IMR-90 (cell line): ENCODE results near the gene EFHC1. TPM values are rescaled to one million over a fixed set of nuclear protein-coding genes. Genes with fewer than 3 reads are reported as not detected.

Experiments
- ATAC-seq: fragments of 200-7000 bp; cut with Tn5 transposase; 2 replicates; pipeline ENCODE4 v1.9.1; 2020; ENCODE audit warnings: low read depth, mild to moderate bottlenecking, moderate library complexity
- BruUV-seq: library from RNA; stranded (reverse); fragments of 400-500 nt; replicated peaks from 2 replicates; lab custom pipeline; 2021; lab: Mats Ljungman, UMichigan
- CTCF ChIA-PET: fragments of 300-600 bp; formaldehyde crosslinking; extraction: SDS; loops from one replicate; lab custom pipeline; 2021; ENCODE audit warnings: antibody characterized with exemption; lab: Yijun Ruan, JAX
- POLR2A ChIA-PET: fragments of 300-600 bp; sonication (Branson Sonifier 250); formaldehyde crosslinking; loops from one replicate; lab custom pipeline; 2022; ENCODE audit warnings: antibody characterized with exemption; ENCODE audit not compliant: unreplicated experiment; lab: Charles Lee
- DNase-seq: peaks from one replicate; pipeline ENCODE4 v3.0.0; 2013
- H2AFZ ChIP-seq: replicated peaks from 2 replicates; pipeline ENCODE3; 2013; ENCODE audit warnings: low read length, mild to moderate bottlenecking; ENCODE audit not compliant: poor library complexity
- H2AK5ac ChIP-seq: 2 replicates; pipeline ENCODE4 v1.6.1; 2013; ENCODE audit warnings: low read depth, low read length, inconsistent platforms
- H2AK9ac ChIP-seq: replicated peaks from 2 replicates; pipeline ENCODE3; 2013; ENCODE audit warnings: mild to moderate bottlenecking, low read depth, low read length, moderate library complexity; ENCODE audit not compliant: poor library complexity
- H2BK120ac ChIP-seq: 2 replicates; pipeline ENCODE4 v1.6.1; 2013; ENCODE audit warnings: low read depth, low read length, inconsistent platforms
- H2BK15ac ChIP-seq: 3 replicates; pipeline ENCODE4 v1.6.1; 2013; ENCODE audit warnings: low read depth, low read length, inconsistent platforms
- H2BK20ac ChIP-seq: 2 replicates; pipeline ENCODE4 v1.6.1; 2013; ENCODE audit warnings: low read depth, mild to moderate bottlenecking, inconsistent platforms, low read length, moderate library complexity
- H2BK5ac ChIP-seq: 2 replicates; pipeline ENCODE4 v1.6.1; 2013; ENCODE audit warnings: mild to moderate bottlenecking, low read depth, low read length, inconsistent platforms; ENCODE audit not compliant: poor library complexity, severe bottlenecking
- H3K14ac ChIP-seq: replicated peaks from 2 replicates; pipeline ENCODE4 v1.6.1; 2013; ENCODE audit warnings: low read depth, low read length, inconsistent platforms
- H3K18ac ChIP-seq: 2 replicates; pipeline ENCODE4 v1.6.1; 2013; ENCODE audit warnings: low read depth, low read length, control low read depth
- H3K23ac ChIP-seq: 2 replicates; pipeline ENCODE4 v1.6.1; 2013; ENCODE audit warnings: low read depth, low read length, inconsistent platforms
- H3K27ac ChIP-seq: 2 replicates; pipeline ENCODE4 v1.5.1; 2013; ENCODE audit warnings: mild to moderate bottlenecking, control low read depth, low read length; ENCODE audit not compliant: insufficient read depth
- H3K27me3 ChIP-seq: 2 replicates; pipeline ENCODE4 v1.6.1; 2013; ENCODE audit warnings: low read length; ENCODE audit not compliant: control insufficient read depth, insufficient read depth
- H3K36me3 ChIP-seq: 2 replicates; pipeline ENCODE4 v1.6.1; 2013; ENCODE audit warnings: low read length, mixed read lengths; ENCODE audit not compliant: control insufficient read depth, insufficient read depth
- H3K4ac ChIP-seq: 2 replicates; pipeline ENCODE4 v1.6.1; 2013; ENCODE audit warnings: low read depth, low read length, inconsistent platforms
- H3K4me1 ChIP-seq: 2 replicates; pipeline ENCODE4 v1.6.1; 2013; ENCODE audit warnings: low read length, mixed read lengths; ENCODE audit not compliant: control insufficient read depth, insufficient read depth
- H3K4me2 ChIP-seq: 2 replicates; pipeline ENCODE4 v1.6.1; 2013; ENCODE audit warnings: low read depth, mild to moderate bottlenecking, control low read depth, low read length, moderate library complexity
- H3K4me3 ChIP-seq: 2 replicates; pipeline ENCODE4 v1.5.1; 2013; ENCODE audit warnings: low read depth, mild to moderate bottlenecking, control low read depth, low read length, moderate library complexity; ENCODE audit not compliant: insufficient read depth
- H3K56ac ChIP-seq: 2 replicates; pipeline ENCODE4 v1.6.1; 2013; ENCODE audit warnings: low read length, inconsistent platforms; ENCODE audit not compliant: insufficient read depth; ENCODE audit errors: extremely low read depth
- H3K79me1 ChIP-seq, 2 experiments: 2 replicates each; pipeline ENCODE4 v1.6.1; 2013; ENCODE audit warnings: low read length in 2 of 2, inconsistent platforms in 1 of 2, low read depth in 1 of 2
- H3K9ac ChIP-seq: 2 replicates; pipeline ENCODE4 v1.6.1; 2013; ENCODE audit warnings: low read depth, low read length, control low read depth
- H3K9me1 ChIP-seq: 2 replicates; pipeline ENCODE4 v1.6.1; 2013; ENCODE audit warnings: low read length, inconsistent platforms; ENCODE audit not compliant: insufficient read depth
- H3K9me3 ChIP-seq: 2 replicates; pipeline ENCODE4 v1.6.1; 2013; ENCODE audit warnings: low read length; ENCODE audit not compliant: control insufficient read depth, insufficient read depth
- H4K20me1 ChIP-seq: 2 replicates; pipeline ENCODE4 v1.6.1; 2013; ENCODE audit warnings: low read length, inconsistent platforms; ENCODE audit not compliant: insufficient read depth
- H4K5ac ChIP-seq: 2 replicates; pipeline ENCODE4 v1.6.1; 2013; ENCODE audit warnings: mild to moderate bottlenecking, low read depth, low read length, control low read depth
- H4K8ac ChIP-seq, 2 experiments: 2 replicates each; pipeline ENCODE4 v1.6.1; 2013; ENCODE audit warnings: low read depth in 2 of 2, low read length in 2 of 2, control low read depth in 1 of 2, inconsistent platforms in 1 of 2
- H4K91ac ChIP-seq: 2 replicates; pipeline ENCODE4 v1.6.1; 2013; ENCODE audit warnings: low read depth, low read length, inconsistent platforms; ENCODE audit not compliant: insufficient read depth
- BHLHE40 ChIP-seq: fragments of 150-350 bp; IDR thresholded peaks from 2 replicates; pipeline ENCODE4 v1.6.1; 2016; ENCODE audit warnings: mild to moderate bottlenecking, low read depth, low read length
- CEBPB ChIP-seq: IDR thresholded peaks from 2 replicates; pipeline ENCODE4 v1.6.1; 2012; ENCODE audit warnings: low read depth, low read length, improper control_type of control experiment
- CHD1 ChIP-seq: IDR thresholded peaks from 2 replicates; pipeline ENCODE4 v1.6.1; 2012; ENCODE audit warnings: low read depth, low read length, improper control_type of control experiment
- CTCF ChIP-seq: conservative IDR thresholded peaks from 2 replicates; pipeline ENCODE4 v1.5.1; 2012; ENCODE audit warnings: mild to moderate bottlenecking, low read depth, low read length, improper control_type of control experiment
- ELK1 ChIP-seq: fragments of 150-350 bp; IDR thresholded peaks from 2 replicates; pipeline ENCODE4 v1.6.1; 2016; ENCODE audit warnings: low read depth, mild to moderate bottlenecking, low read length, moderate library complexity, borderline replicate concordance
- FOS ChIP-seq: fragments of 150-350 bp; IDR thresholded peaks from 2 replicates; pipeline ENCODE4 v1.6.1; 2016; ENCODE audit warnings: low read depth, low read length
- MAZ ChIP-seq: IDR thresholded peaks from 2 replicates; pipeline ENCODE4 v1.6.1; 2012; ENCODE audit warnings: low read depth, mild to moderate bottlenecking, low read length, improper control_type of control experiment, moderate library complexity, borderline replicate concordance
- MXI1 ChIP-seq: IDR thresholded peaks from 2 replicates; pipeline ENCODE4 v1.6.1; 2012; ENCODE audit warnings: low read depth, mild to moderate bottlenecking, low read length, moderate library complexity, borderline replicate concordance
- NFE2L2 ChIP-seq: fragments of 150-350 bp; IDR thresholded peaks from 2 replicates; pipeline ENCODE4 v1.6.1; 2016; ENCODE audit warnings: low read depth, mild to moderate bottlenecking, low read length
- POLR2A ChIP-seq: IDR thresholded peaks from 2 replicates; pipeline ENCODE4 v1.6.1; 2012; ENCODE audit warnings: mild to moderate bottlenecking, low read depth, low read length
- RAD21 ChIP-seq: IDR thresholded peaks from 2 replicates; pipeline ENCODE4 v1.6.1; 2012; ENCODE audit warnings: low read length, improper control_type of control experiment
- RCOR1 ChIP-seq: IDR thresholded peaks from 2 replicates; pipeline ENCODE4 v1.6.1; 2012; ENCODE audit warnings: mild to moderate bottlenecking, low read length, improper control_type of control experiment; ENCODE audit not compliant: insufficient replicate concordance
- RFX5 ChIP-seq: IDR thresholded peaks from 2 replicates; pipeline ENCODE4 v1.8.0; 2012; ENCODE audit warnings: low read depth, mild to moderate bottlenecking, low read length, moderate library complexity
- SMC3 ChIP-seq: fragments of 150-350 bp; IDR thresholded peaks from 2 replicates; pipeline ENCODE4 v1.6.1; 2016; ENCODE audit warnings: low read depth, mild to moderate bottlenecking, antibody characterized with exemption, low read length, moderate library complexity
- WGBS, 2 experiments: methylation state at CpG; one replicate each; pipeline versions ENCODE4 v1.1.5 to v1.1.7; 2013; ENCODE audit warnings: missing lambda C conversion rate in 2 of 2; ENCODE audit not compliant: insufficient read length in 1 of 2; ENCODE audit errors: extremely low coverage in 2 of 2; 5-methylcytosine and 5-hydroxymethylcytosine counted together
- dilution Hi-C: fragments of 300-500 bp; cut with HindIII; formaldehyde crosslinking; loops from one replicate; pipeline ENCODE4 v1.14.3; 2018; ENCODE audit warnings: low sequenced_read_pairs; ENCODE audit not compliant: unreplicated experiment
- in situ Hi-C: fragments of 300-500 bp; cut with MboI; formaldehyde crosslinking; loops from 3 replicates; pipeline ENCODE4 v1.14.3; 2019; ENCODE audit warnings: low sequenced_read_pairs, inconsistent platforms, mixed read lengths
- intact Hi-C: fragments of 100-400 bp; cut with micrococcal nuclease; formaldehyde crosslinking; loops from 2 replicates; pipeline ENCODE4 v1.10.0; 2022
- polyA plus RNA-seq, 3 experiments: library from polyadenylated mRNA; depleted of rRNA; stranded (reverse); fragments of >200 nt; gene quantifications; 2 replicates each; pipeline ENCODE4 v1.2.3, GENCODE V29; 2012; ENCODE audit warnings: low replicate concordance in 1 of 3
- total RNA-seq: library from RNA; depleted of rRNA; stranded (reverse); fragments of >200 nt; gene quantifications from 2 replicates; pipeline ENCODE4 v1.2.3, GENCODE V29; 2012

Gene EFHC1
- total and polyA plus RNA-seq, 2 of the 4 experiments (the other 2 are of a cell fraction), result 14.0 to 23.0 TPM

DNA sequence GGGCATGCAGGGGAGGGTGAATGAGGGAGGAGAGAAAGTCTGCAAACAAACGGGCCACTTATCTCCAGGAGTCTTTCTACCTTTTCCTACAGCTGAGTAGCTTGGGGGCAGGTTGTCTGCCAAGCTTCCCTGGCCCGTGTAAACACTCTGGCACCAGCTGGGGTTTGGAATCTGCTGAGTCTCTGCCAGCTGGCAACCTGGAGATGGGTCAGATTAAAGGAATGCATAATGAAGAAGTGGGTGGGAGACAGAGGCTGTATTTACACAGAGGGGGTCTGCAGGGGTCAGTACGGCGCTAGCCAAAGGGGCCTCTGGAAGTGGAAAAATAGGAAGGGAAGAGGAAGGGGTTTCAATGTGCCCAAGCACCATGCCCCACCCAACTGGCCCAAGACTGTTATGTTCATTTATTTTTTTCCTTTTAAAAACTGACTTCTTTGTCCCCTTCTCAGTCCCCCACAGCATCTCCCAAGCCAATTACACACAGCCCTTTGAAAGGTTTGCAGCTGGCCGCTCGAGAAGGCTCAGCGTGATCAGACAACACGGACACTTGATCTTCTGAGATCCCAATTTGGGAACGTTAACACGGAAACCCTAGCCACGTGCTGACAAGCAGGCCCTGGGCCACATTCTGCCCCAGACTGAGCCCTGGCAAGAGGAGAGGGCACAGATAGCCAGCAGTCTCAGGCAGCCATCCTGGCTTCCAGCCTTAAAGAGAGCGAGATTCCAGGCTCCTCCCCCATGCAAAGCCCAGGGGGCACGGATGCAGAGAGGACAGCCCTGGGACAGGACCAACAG lies 131.5 kb downstream of the EFHC1 start:
- WGBS, 2 experiments, result 0% methylated on average over 3 of the region's 13 CpGs; no CpG with 5 or more reads in 1 of the 2 experiments
- H2AK9ac ChIP-seq, result peak overlapping the region; percentile 95
- H3K79me1 ChIP-seq, result peaks cover 15 to 90% of the 10 kb centered on the region in 2 experiments; a peak in 3 of 4 replicates
- H4K91ac ChIP-seq, result peak overlapping the region; percentile 96
- peak; percentile 47 for ATAC-seq
- H3K36me3 ChIP-seq, result peaks cover 6% of the 10 kb centered on the region; the same call in 1 of the 2 replicates
- no TSS peak for BruUV-seq
- no peak overlapping the region for H3K4me3 ChIP-seq
- H3K4ac ChIP-seq, result peak overlapping the region; percentile 98
- H2AK5ac ChIP-seq, result peak overlapping the region; percentile 97
- peak; percentile 91 for DNase-seq
- peak overlapping the region; percentile 90 for H2BK15ac ChIP-seq
- peak overlapping the region; percentile 96 for H2BK5ac ChIP-seq
- H3K4me2 ChIP-seq, result peak overlapping the region; percentile 59
- H3K56ac ChIP-seq, result peak overlapping the region; percentile 83
- in situ Hi-C loops (no loop called here), intact Hi-C loops (loop anchor here (1.0 kb wide), 1 partner anchor 34 kb away; no protein-coding TSS in a partner anchor), dilution Hi-C loops (no loop called here)
- H3K4me1 ChIP-seq, result peaks cover 62% of the 10 kb centered on the region
- peak overlapping the region; percentile 95 for H3K23ac ChIP-seq
- peaks cover 41% of the 10 kb centered on the region for H4K20me1 ChIP-seq
- no peaks in the 10 kb centered on the region for H3K27me3 ChIP-seq
- peak overlapping the region; percentile 96 for H2BK20ac ChIP-seq
- no peaks in the 10 kb centered on the region for H3K9me3 ChIP-seq
- H3K9ac ChIP-seq, result peak overlapping the region; percentile 53
- H4K5ac ChIP-seq, result peak overlapping the region; percentile 90
- peak overlapping the region; percentile 63 to 94 for H4K8ac ChIP-seq
- POLR2A ChIA-PET, result no interaction called here
- H3K18ac ChIP-seq, result peak overlapping the region; percentile 92
- peaks cover 52% of the 10 kb centered on the region for H3K9me1 ChIP-seq
- peak overlapping the region; percentile 83 for H2AFZ ChIP-seq
- H3K14ac ChIP-seq, result peak overlapping the region; percentile 89
- peak overlapping the region; percentile 91 for H2BK120ac ChIP-seq
- H3K27ac ChIP-seq, result peak overlapping the region; percentile 92
- CTCF ChIA-PET, result no interaction called here
- no peak for TF ChIP-seq ELK1
- TF ChIP-seq CHD1, result no peak
- TF ChIP-seq CTCF, result no peak
- TF ChIP-seq SMC3, result no peak
- TF ChIP-seq FOS, result no peak
- TF ChIP-seq BHLHE40, result peak; percentile 38; the same call in 1 of the 2 replicates
- no peak for TF ChIP-seq POLR2A
- no peak for TF ChIP-seq RFX5
- TF ChIP-seq RAD21, result no peak
- no peak for TF ChIP-seq RCOR1
- TF ChIP-seq MXI1, result peak; percentile 63; the same call in 1 of the 2 replicates
- peak; percentile 67; the same call in 1 of the 2 replicates for TF ChIP-seq MAZ
- no peak for TF ChIP-seq CEBPB
- 0 out of 2 replicates have a peak, but pooled peaks have one; percentile 9 for TF ChIP-seq NFE2L2
